CD14-positive monocyte (primary cell): ENCODE measurements around the gene SMIM32. TPM values are rescaled to one million over a fixed set of nuclear protein-coding genes. Genes with fewer than 3 reads are reported as not detected.

Experiments
- DNase-seq, 3 donors: peaks; one replicate each; pipeline ENCODE4 v3.0.0-alpha.2; 2011 to 2022
- H2AFZ ChIP-seq: 2 replicates; pipeline ENCODE4 v1.6.0; 2012; ENCODE audit warnings: mild to moderate bottlenecking, low read depth, low read length, inconsistent platforms; ENCODE audit not compliant: insufficient read depth, poor library complexity, severe bottlenecking
- H3K27ac ChIP-seq, 2 donors: 1 replicate in 1 of 2; 2 replicates in 1 of 2; pipeline ENCODE4 v1.5.1; 2012 to 2013; ENCODE audit warnings: low read length in 2 of 2, control low read depth in 1 of 2, inconsistent platforms in 1 of 2, low read depth in 1 of 2, mild to moderate bottlenecking in 1 of 2
- H3K27me3 ChIP-seq, 2 donors: one replicate each; pipeline versions ENCODE4 v1.6.0 to v1.6.1; 2011 to 2013; ENCODE audit warnings: low read length in 2 of 2; ENCODE audit not compliant: control insufficient read depth in 2 of 2, insufficient read depth in 2 of 2
- H3K36me3 ChIP-seq, 2 donors: replicated peaks in 1 of 2; 1 replicate in 1 of 2; 2 replicates in 1 of 2; pipeline versions ENCODE4 v1.5.1 to v1.6.1; 2012 to 2013; ENCODE audit warnings: low read length in 2 of 2, control low read depth in 1 of 2, inconsistent platforms in 1 of 2, mild to moderate bottlenecking in 1 of 2; ENCODE audit not compliant: insufficient read depth in 2 of 2, control insufficient read depth in 1 of 2
- H3K4me1 ChIP-seq, 2 donors: 1 replicate in 1 of 2; 2 replicates in 1 of 2; pipeline versions ENCODE4 v1.5.1 to v1.6.1; 2012 to 2013; ENCODE audit warnings: low read length in 2 of 2, control low read depth in 1 of 2, inconsistent platforms in 1 of 2, mild to moderate bottlenecking in 1 of 2, moderate library complexity in 1 of 2; ENCODE audit not compliant: insufficient read depth in 2 of 2, control insufficient read depth in 1 of 2
- H3K4me2 ChIP-seq: replicated peaks from 2 replicates; pipeline ENCODE3; 2012; ENCODE audit warnings: low read length, moderate library complexity, mild to moderate bottlenecking; ENCODE audit not compliant: poor library complexity, severe bottlenecking; ENCODE audit errors: extremely low read depth
- H3K4me3 ChIP-seq, 3 experiments: fragments of 200-600 bp in 1 of 3; sonication (generic) in 1 of 3; replicated peaks in 1 of 3; 1 replicate in 2 of 3; 2 replicates in 1 of 3; pipeline ENCODE4 v1.5.1; 2011 to 2013; ENCODE audit warnings: low read length in 3 of 3, mild to moderate bottlenecking in 3 of 3, control low read depth in 2 of 3, low read depth in 2 of 3, inconsistent platforms in 1 of 3, moderate library complexity in 1 of 3
- H3K79me2 ChIP-seq: 2 replicates; pipeline ENCODE4 v1.6.0; 2012; ENCODE audit warnings: mild to moderate bottlenecking, control low read depth, inconsistent platforms, low read length, moderate library complexity; ENCODE audit not compliant: insufficient read depth
- H3K9ac ChIP-seq: 2 replicates; pipeline ENCODE4 v1.6.0; 2017; ENCODE audit warnings: low read length, mild to moderate bottlenecking; ENCODE audit not compliant: insufficient read depth, poor library complexity, severe bottlenecking
- H3K9me3 ChIP-seq, 2 donors: replicated peaks in 1 of 2; 1 replicate in 1 of 2; 2 replicates in 1 of 2; pipeline versions ENCODE4 v1.5.1 to v1.6.1; 2012 to 2013; ENCODE audit warnings: low read length in 2 of 2, control low read depth in 1 of 2; ENCODE audit not compliant: control insufficient read depth in 1 of 2, insufficient read depth in 1 of 2
- H4K20me1 ChIP-seq: 2 replicates; pipeline ENCODE4 v1.6.0; 2012; ENCODE audit warnings: mild to moderate bottlenecking, low read length, control low read depth, moderate library complexity; ENCODE audit not compliant: insufficient read depth
- H3K27ac Mint-ChIP-seq, 7 donors: one replicate each; pipeline ENCODE4 v1.8.0; 2020; ENCODE audit warnings: mild to moderate bottlenecking in 7 of 7, mixed read lengths in 7 of 7, moderate library complexity in 6 of 7, inconsistent platforms in 2 of 7
- H3K27me3 Mint-ChIP-seq, 3 donors: one replicate each; pipeline ENCODE4 v1.8.0; 2021 to 2022; ENCODE audit warnings: low read depth in 3 of 3, mild to moderate bottlenecking in 3 of 3, mixed read lengths in 3 of 3, moderate library complexity in 3 of 3, inconsistent platforms in 1 of 3
- H3K36me3 Mint-ChIP-seq, 2 donors: one replicate each; pipeline ENCODE4 v1.8.0; 2020; ENCODE audit warnings: mixed read lengths in 2 of 2, inconsistent platforms in 1 of 2, mild to moderate bottlenecking in 1 of 2
- H3K4me1 Mint-ChIP-seq: one replicate; pipeline ENCODE4 v1.8.0; 2020; ENCODE audit warnings: mild to moderate bottlenecking, mixed read lengths
- H3K4me3 Mint-ChIP-seq, 2 donors: one replicate each; pipeline ENCODE4 v1.8.0; 2020; ENCODE audit warnings: mild to moderate bottlenecking in 2 of 2, mixed read lengths in 2 of 2, moderate library complexity in 1 of 2
- H3K9me3 Mint-ChIP-seq, 7 donors: one replicate each; pipeline ENCODE4 v1.8.0; 2020 to 2022; ENCODE audit warnings: mixed read lengths in 7 of 7, mild to moderate bottlenecking in 6 of 7, moderate library complexity in 6 of 7, inconsistent platforms in 2 of 7
- WGBS: methylation state at CpG from one replicate; pipeline ENCODE4 v1.1.5; 2013; ENCODE audit warnings: missing lambda C conversion rate; ENCODE audit not compliant: insufficient coverage; 5-methylcytosine and 5-hydroxymethylcytosine counted together
- intact Hi-C, 2 donors: fragments of 100-400 bp; cut with micrococcal nuclease; formaldehyde crosslinking; loops; one replicate each; pipeline versions ENCODE4 v1.15.0 to v1.15.1; 2023
- polyA plus RNA-seq, 3 donors: library from polyadenylated mRNA; depleted of rRNA in 1 of 3; unstranded in 2 of 3; stranded (reverse) in 1 of 3; fragments of 300-500 nt in 2 of 3; fragments of >200 nt in 1 of 3; fragmentation: Illumina TruSeq in 2 of 3; gene quantifications; 1 replicate in 2 of 3; 2 replicates in 1 of 3; pipeline ENCODE4 v1.2.3, GENCODE V29; 2012 to 2021
- TF ChIP-seq, protein P1 (sequence below): fragments of 200-600 bp; IDR thresholded peaks from one replicate; pipeline ENCODE4 v1.8.0; 2022; ENCODE audit warnings: antibody characterized with exemption, mild to moderate bottlenecking

SMIM32 gene
- polyA plus RNA-seq, 3 donors, result not detected

DNA sequence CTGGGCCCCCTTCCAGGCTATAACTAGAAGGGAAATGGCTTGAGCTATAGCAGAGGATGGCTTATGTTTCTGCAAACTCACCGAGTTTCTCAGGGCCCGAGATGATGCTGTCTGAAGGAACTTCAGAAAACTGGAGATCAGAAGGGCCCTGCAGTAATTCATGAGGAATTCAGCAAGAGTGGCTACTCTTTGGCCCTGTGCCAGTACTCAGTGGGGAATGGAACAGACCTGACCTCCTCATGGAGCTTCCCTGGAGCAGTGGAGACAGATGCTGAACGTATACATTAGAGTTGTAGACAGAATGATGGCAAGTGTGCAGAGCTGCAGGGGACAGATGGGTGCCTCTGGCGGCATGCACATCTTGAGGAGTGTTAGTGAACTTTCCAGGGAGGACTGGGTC lies 17.3 kb upstream of the SMIM32 start:
- H3K9ac ChIP-seq, result no peak overlapping the region
- H3K4me2 ChIP-seq, result no peak overlapping the region
- intact Hi-C loops, result loop anchor here (2.0 to 10.0 kb wide), 3 partner anchors 263 to 321 kb away; no protein-coding TSS in a partner anchor
- TF ChIP-seq, protein P1, sequence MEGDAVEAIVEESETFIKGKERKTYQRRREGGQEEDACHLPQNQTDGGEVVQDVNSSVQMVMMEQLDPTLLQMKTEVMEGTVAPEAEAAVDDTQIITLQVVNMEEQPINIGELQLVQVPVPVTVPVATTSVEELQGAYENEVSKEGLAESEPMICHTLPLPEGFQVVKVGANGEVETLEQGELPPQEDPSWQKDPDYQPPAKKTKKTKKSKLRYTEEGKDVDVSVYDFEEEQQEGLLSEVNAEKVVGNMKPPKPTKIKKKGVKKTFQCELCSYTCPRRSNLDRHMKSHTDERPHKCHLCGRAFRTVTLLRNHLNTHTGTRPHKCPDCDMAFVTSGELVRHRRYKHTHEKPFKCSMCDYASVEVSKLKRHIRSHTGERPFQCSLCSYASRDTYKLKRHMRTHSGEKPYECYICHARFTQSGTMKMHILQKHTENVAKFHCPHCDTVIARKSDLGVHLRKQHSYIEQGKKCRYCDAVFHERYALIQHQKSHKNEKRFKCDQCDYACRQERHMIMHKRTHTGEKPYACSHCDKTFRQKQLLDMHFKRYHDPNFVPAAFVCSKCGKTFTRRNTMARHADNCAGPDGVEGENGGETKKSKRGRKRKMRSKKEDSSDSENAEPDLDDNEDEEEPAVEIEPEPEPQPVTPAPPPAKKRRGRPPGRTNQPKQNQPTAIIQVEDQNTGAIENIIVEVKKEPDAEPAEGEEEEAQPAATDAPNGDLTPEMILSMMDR, result no peak
- H3K9me3 Mint-ChIP-seq, result no peaks in the 10 kb centered on the region
- no peak overlapping the region for H3K4me3 ChIP-seq
- H2AFZ ChIP-seq, result no peak overlapping the region
- H3K36me3 ChIP-seq, result no peaks in the 10 kb centered on the region
- H3K4me1 ChIP-seq, result no peaks in the 10 kb centered on the region
- H3K79me2 ChIP-seq, result no peaks in the 10 kb centered on the region
- no peak overlapping the region for H3K4me3 Mint-ChIP-seq
- H4K20me1 ChIP-seq, result no peaks in the 10 kb centered on the region
- H3K27ac Mint-ChIP-seq, result no peak overlapping the region
- 84% methylated on average over 3 of the region's 4 CpGs for WGBS
- DNase-seq, result no peak
- peaks cover 9 to 12% (median 10%) of the 10 kb centered on the region in 3 donors for H3K27me3 Mint-ChIP-seq
- H3K27me3 ChIP-seq, result no peaks in the 10 kb centered on the region
- H3K9me3 ChIP-seq, result no peaks in the 10 kb centered on the region
- peaks cover 3% of the 10 kb centered on the region for H3K4me1 Mint-ChIP-seq
- H3K27ac ChIP-seq, result no peak overlapping the region
- H3K36me3 Mint-ChIP-seq, result no peaks in the 10 kb centered on the region

DNA sequence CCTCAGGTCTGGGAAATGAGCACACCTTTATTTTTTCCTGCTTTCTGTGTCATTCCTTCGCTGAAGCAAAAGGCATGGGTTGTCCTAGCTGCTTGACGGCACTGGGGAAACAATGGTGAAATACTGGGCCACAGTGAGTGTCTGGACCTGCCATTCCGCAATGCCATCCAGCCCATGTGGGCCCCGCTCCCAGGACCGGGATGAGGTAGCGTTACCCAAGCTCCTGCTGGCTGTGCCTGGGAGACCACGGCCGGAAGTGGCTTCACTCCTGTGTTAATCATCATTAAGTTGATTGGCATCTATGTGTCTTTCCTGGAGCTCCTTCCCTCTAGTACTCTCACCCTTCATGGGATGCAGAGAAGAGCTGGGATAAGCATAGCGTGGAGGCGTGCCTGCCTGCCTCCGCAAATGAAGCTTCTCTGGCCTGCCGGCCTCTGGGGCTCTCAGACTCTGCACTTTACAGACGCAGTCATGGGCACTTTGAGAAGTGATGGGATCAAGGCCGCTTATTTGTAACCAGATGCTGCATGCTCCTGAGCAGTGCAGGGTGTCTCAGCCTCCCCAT lies 16.5 kb upstream of the SMIM32 start:
- no peak for DNase-seq
- peaks cover 9 to 14% (median 10%) of the 10 kb centered on the region in 3 donors for H3K27me3 Mint-ChIP-seq
- no peaks in the 10 kb centered on the region for H3K9me3 ChIP-seq
- no peak overlapping the region for H3K27ac ChIP-seq
- TF ChIP-seq, protein P1, result no peak
- no peak overlapping the region for H3K4me3 ChIP-seq
- H3K4me1 ChIP-seq, result no peaks in the 10 kb centered on the region
- no peak overlapping the region for H3K4me3 Mint-ChIP-seq
- H3K36me3 Mint-ChIP-seq, result no peaks in the 10 kb centered on the region
- peaks cover 3% of the 10 kb centered on the region for H3K4me1 Mint-ChIP-seq
- no peaks in the 10 kb centered on the region for H3K36me3 ChIP-seq
- no peaks in the 10 kb centered on the region for H4K20me1 ChIP-seq
- 96% methylated on average over 12 of the region's 14 CpGs for WGBS
- no peak overlapping the region for H2AFZ ChIP-seq
- no peak overlapping the region for H3K9ac ChIP-seq
- no peaks in the 10 kb centered on the region for H3K9me3 Mint-ChIP-seq
- H3K27me3 ChIP-seq, result no peaks in the 10 kb centered on the region
- no peaks in the 10 kb centered on the region for H3K79me2 ChIP-seq
- H3K4me2 ChIP-seq, result no peak overlapping the region
- peak overlapping the region in 1 of 7 donors; percentile 6 for H3K27ac Mint-ChIP-seq
- intact Hi-C loops, result no loop called here
